GM18907 (cell line): ENCODE results near the gene SLC25A33.

Source experiments
- ATAC-seq: cut with Tn5 transposase; IDR thresholded peaks from one replicate; pipeline ENCODE4 v1.9.1; 2021; ENCODE audit warnings: mild to moderate bottlenecking, moderate library complexity; ENCODE audit not compliant: unreplicated experiment

SLC25A33 gene

DNA sequence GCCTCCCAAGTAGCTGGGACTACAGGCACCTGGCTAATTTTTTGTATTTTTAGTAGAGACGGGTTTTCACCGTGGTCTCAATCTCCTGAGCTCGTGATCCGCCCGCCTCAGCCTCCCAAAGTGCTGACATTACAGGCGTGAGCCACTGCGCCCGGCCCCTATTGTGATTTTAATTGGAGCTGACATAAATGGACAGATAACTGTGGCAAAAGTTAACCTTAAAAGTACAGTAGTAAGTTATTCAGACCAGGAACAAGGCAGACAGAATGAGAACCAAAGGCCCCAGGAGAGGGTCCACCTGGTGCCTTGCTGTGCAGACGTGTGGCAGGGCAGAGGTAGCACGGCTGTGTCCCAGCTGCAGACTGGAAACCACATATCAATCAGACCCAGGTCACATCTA is 60.5 kb downstream of the SLC25A33 start:
- ATAC-seq, result no peak

DNA sequence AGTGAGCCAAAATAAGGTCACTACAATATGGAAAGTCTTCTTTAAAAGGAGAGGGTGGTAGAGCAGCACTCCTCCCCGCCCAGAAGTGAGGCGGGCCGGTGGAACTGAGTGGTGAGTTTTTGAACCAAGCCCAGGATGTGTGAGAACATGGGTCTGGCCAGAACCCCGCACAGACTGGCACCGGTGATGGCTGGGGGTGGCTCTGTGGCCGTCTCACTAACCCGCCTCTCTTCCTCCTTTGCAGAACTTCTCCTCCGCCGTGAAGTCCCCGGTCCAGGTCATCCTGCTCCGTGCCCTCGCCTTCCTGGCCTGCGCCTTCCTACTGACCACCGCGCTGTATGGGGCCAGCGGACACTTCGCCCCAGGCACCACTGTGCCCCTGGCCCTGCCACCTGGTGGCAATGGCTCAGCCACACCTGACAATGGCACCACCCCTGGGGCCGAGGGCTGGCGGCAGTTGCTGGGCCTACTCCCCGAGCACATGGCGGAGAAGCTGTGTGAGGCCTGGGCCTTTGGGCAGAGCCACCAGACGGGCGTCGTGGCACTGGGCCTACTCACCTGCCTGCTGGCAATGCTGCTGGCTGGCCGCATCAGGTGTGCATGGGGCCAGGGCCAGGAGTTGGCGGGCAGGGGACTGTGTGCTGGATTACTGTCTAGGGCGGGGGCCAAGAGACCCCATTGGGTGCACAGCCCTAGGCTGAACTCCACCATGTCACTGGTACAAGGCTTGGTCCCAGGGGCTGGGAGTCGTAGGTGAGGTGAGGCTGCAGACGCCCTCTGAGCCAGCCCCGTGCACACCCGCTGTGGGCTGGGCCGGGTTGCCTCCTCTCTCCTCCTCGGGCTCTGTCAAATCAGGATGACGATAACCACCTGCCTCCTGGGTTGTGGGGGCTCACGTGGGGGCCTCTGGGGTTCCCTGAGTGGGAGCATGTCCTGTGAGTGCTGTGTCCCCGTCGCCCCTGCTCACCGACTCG is 61.9 kb downstream of the SLC25A33 start:
- no peak for ATAC-seq

DNA sequence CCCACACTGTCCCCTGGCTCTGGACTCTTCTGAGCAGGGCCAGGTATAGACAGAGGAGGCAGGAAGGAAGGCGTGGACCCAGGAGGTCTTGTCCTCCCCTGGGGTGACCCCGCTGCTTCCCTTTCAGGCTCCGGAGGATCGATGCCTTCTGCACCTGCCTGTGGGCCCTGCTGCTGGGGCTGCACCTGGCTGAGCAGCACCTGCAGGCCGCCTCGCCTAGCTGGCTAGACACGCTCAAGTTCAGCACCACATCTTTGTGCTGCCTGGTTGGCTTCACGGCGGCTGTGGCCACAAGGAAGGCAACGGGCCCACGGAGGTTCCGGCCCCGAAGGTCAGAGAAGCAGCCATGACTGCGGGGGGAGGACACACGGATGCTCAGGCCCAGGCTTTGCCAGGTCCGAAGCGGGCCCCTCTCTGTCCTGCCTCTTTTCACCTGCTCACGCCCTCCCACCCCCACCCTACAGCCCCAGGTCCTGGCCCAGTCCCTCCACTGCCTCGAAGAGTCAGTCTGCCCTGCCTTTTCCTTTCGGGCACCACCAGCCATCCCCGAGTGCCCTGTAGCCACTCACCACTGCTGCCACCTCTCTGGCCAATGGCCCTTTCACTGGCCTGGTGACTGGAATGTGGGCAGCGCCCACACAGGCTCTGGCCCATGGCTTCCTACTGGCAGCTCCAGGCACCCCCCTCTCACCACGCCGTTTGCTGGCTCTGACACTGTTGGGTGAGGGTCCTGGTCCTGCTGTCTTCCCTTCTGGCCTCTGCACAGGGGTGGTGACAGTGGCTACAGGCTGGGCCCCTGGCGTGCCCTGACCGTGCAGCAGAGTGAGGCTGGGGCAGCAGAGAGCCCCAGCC is 62.9 kb downstream of the SLC25A33 start:
- no peak for ATAC-seq

DNA sequence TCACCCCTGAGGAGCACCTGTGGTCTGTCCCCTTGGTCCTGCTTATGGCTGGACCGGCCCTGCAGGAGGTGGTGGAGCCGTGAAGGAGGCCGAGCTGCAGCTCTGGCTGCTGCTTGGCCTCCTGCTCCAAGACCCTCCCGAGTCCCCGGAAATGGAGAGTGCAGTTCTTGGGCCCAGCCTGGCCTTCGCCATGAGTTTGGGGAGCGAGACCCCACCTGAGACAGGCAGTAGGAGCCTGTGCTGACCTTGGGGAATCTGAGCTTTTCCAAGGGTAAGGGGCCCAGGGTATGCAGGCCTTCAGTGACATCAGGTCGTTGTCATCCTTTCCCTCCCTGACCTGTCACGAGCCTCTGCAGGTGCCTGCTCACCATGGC is 63.5 kb downstream of the SLC25A33 start:
- no peak for ATAC-seq

DNA sequence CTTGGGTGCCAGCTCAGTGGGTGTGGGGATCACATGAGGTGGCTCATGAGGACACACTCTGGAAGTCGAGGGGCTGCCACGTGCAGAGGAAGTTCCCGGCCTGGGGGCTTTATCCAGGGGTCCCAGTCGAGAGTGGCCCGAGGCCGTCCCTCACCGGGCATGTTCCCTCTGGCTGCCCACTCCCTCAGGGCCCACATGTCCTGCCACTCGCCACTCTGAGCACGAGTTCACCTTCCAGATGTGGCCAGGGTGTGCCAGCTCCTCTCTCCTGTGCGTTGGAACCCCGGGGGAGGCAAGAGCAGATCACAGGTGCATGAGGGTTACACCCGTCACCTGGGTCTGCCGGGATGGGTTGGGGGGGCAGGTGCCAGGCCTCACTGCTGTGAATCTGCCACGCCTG is 64.0 kb downstream of the SLC25A33 start:
- ATAC-seq, result no peak

DNA sequence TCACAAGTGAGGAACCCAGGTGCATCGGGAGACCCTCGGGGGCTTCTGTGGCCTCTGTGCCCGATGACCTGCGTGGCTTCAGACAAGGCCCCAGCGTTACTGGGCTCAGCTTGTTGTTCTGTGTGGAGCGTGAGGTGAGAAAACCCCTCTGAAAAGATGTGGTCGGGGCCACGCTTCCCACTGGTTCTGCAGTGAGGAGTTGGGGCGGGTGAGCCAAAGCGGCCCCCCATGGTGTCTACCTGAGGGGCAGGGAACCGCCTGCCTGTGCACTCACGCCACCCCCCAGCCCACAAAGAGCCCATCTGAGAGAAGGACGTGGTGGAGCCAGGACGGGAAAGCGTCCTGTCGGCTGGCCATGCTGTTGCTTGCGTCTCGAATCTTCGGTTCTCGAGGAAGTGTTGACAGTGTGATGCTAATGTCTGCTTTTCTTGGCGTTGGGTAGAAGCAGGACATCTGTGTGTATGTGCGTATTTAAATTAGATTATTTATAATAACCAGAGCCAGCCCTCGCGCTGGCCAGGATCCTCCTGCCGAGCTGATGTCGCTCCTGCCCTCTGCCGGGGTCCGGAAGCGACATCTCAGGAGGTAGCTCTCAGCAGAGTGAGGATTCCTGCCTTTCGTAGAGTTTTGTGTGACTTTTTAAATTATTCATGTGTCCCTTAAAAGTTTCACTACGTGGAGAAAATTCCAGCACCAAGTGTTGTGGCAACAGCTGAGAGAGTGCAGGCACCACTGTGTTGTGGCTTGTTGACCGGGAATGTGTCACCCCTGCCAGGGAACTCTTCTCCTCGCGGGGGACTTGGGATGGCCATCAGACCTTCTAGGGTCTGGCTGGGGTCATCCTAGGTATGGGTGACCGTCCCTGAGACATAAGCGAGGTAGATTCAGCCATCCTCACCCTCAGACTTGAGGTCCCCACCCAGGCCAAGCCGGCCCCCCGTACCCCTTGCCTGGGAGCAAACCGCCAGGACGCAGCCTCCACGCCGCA is 64.8 kb downstream of the SLC25A33 start:
- ATAC-seq, result no peak

DNA sequence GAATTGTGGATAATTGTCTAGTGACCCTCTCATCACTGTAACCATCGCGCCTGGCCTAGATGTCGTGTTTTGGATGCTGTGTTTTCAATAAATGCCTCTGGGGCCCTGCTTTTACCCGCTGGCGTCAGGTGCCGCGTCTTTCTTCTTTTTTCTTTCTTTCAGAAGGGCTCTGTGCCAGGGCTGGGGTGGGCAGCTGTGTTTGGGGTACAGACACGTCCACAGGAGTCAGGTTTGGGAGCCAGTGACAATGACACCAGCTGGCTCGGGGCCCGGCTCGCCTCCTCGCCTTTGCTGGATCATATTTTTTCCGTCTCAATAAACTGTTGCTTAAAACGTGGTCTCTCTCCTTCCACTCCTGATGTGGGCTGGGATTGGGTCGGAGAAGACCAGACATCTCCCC is 65.6 kb downstream of the SLC25A33 start:
- no peak for ATAC-seq

DNA sequence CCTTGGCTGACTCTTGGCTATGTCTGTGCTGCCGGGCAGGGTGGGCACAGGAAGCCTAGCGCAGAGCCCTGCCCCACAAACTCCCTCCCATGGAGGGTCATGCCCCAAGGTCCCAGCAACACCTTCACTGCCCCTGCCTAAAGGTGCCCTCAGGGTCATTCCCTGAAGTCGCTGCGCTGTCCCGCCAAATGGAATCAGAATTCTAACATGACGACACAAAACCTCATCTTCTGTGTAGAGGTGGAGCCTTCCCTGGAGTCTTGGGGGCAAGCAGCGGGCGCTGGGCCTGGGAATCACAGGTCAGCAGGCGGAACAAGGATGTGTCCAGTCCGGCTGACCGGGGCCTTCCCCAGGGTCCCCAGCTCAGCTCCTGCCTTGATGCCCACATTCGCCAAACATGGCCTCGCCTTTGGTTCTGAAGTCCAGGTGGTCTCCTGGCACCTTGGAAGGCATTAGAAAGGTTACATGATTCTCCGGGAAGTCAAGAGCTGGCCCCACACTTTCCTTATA is 66.7 kb downstream of the SLC25A33 start:
- no peak for ATAC-seq

DNA sequence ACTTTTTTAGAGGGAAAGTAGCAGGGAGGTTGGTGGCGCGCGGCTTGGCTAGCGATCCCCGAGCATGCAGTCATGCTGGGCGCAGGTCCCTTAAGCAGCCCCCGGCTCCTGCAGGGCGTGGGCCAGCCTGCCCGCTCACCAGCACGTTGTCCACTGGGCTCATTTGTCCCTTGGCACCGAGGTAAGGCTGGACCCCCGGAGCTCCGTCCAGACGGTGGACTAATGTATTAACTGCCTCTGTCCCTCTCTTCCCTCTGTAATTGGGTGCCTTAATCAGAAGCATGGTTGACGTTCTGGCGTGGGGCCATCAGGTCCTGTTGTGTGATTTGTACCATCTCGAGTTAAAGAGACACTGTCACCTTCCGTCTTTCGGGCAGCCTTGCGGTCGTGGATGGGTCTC is 67.2 kb downstream of the SLC25A33 start:
- no peak for ATAC-seq

DNA sequence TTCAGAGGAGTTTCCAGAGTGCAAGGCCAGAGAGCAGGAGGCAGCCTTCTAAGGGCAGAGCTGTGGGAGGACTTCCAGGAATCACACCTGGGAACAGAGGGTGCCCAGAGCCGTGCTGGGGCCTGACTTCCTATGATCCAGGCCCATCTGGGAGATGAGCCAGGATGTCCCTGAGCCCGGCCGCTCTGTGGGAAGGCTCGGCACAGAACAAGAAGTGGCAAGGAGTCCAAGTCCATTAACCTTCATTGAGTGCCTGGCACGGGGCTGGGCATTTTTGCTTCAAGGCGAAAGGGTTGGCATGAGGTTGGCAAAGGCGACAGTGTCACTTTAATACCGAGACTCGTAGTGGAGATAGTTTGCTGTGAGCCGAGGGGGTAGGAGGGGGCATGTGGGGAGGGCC is 67.7 kb downstream of the SLC25A33 start:
- ATAC-seq, result no peak

DNA sequence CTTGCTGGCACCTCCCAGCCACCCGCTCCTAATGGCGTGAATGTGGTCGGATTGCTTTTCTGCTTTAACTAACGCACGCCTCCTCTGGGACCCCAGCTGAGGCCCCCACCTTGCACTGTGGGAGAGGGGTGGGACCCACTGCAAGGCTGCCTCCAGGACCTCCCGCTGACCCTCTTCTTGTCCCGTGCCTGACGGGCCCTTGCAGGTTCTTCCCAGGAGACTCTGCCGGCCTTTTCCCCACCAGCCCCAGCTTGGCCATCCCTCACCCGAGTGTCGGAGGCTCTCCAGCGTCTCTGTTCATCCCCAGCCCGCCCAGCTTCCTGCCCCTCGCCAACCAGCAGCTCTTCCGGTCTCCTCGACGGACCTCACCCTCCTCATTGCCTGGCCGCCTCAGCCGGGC is 68.1 kb downstream of the SLC25A33 start:
- no peak for ATAC-seq

DNA sequence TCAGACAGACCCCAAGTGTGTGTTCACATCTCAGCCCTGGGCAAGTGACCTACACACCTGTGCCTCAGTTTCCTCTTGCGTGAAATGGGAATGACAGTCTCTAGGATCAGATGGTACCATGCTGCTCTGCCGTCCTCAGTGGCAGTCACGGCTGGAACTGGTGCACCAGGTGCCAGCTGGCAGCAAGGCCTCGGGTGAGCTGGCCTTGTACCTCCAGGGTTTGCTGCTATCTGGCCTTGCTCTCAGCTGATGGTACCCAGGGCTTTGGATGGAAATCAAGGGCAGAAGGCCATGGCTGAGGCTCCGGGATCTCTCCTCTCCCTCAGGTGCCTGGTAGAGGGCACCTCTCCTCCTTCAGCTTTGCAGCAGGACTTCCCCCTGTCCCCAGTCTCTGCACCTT is 70.7 kb downstream of the SLC25A33 start:
- no peak for ATAC-seq

DNA sequence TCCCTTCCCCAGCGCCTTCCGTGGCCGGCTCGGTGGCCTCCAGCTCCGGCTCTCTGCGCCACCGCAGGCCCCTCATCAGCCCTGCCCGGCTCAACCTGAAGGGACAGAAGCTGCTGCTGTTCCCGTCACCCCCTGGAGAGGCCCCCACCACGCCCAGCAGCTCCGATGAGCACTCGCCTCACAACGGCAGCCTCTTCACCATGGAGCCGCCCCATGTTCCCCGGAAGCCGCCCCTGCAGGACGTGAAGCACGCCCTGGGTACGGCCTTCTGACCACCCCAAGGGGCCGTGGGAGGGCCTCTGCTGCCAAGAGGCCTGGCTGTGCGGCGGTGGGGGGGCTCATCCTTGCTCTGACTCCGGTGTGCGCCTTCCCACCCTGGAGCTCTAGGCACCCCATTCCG is 71.3 kb downstream of the SLC25A33 start:
- ATAC-seq, result no peak

DNA sequence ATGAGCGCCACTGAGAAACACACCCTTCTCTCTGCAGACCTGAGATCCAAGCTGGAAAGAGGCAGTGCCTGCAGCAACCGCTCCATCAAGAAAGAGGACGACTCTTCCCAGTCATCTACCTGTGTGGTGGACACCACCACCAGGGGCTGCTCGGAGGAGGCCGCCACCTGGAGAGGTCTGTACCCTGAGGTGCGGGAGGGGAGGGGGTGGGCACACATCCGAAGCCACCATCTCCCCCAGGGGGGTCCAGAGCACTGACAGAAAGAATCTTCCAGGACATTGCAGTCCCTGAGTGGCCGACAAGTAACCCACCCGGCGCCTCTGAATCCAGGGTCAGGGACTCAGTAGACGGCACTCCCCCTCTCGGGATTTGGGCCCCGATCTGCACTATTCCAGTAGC is 72.5 kb downstream of the SLC25A33 start:
- no peak for ATAC-seq

DNA sequence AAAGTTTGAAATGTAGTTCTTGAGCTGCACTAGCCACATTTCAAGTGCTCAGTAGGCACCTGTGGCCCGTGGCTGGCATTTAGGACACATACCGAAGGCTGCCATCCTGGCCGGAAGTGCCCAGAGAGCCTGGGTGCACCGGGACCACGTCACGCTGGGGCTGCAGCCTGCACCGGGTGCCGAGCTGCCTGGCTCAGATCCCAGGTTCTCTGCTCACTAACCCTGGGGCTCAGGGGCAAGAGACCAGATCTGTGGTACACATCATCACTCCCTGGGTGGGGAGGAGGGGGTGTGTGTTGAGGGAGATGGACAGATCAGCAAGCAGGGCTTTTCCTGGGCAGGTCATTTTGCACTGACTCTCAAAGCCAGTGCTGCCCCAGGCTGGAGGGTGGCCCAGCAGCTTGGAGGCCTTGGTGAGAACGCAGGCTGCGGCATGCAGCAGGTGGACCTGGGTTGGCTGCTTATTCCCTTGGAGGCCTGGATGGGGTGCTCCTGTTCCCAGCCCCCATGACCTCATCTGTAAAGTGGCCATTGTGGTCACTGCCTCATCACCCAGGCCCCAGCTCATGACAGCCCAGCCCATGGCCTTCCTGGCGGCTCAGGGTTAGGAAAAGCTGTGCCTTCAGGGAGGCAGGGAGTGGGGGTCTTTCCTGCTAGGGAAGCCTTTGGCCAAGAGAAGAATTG is 73.0 kb downstream of the SLC25A33 start:
- no peak for ATAC-seq

DNA sequence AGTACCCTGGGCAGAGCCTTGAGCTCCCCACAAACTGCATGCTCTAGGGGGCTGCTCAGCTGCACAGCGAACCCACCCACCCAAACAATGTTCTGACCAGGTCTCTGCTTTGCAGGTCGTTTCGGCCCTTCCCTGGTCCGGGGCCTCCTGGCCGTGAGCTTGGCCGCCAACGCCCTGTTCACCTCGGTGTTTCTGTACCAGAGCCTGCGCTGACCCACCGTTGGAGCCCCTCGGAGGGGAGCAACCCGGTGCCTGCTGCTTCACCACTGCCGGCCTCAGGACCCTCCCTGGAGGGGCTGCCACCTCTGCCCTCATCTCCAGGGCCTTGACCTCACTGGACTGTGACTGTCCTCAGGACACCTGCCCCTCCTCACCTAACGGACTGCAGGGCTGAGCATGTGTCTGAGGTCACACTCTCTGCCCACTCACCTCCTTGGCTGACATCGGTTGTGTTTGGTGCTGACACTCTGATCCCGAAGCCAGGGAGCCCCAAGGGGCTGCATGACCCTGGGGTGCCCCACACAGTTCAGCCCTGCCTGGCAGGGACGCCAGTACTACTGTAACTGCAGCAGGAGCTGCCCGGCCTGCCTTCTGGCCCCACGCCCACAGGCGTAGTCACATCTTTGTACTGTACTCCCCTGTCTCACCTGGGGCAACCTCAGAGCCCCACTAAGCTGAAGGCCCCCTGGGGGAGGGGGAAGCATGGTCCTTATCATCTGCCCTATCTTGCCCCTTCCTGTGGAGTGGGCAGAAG is 73.8 kb downstream of the SLC25A33 start:
- ATAC-seq, result no peak

DNA sequence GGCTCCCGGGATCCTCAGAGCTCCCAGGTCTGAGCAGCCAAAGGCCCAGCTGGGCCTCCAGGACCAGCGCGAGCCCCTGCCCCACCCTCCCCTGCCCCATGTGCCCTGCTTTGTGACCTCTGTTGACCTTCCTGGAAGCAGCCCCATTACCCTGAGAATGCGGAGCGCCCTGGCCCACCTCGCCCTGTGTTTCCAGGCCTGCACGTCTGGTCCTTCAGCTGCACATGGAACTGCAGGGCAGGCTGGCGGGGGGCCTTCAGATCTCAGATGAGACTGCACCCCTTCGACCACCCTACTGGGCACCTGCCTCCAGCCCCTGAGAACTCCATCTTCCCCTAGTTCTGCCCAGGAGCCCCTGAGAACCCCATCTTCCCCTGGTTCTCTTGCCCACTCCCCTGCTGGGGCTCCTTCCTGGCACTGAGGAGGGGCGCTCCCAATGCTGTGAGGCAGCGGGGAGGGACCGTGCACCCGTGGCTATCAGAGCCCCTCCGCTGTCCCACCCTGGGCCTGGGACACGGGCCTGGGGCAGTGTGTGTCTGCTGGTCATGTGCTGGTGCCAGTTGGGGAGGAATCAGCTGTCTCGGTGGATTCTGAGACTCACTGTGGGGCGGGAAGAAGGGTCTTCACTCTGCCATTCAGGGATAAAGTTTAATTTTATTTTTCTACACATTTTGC is 74.5 kb downstream of the SLC25A33 start:
- ATAC-seq, result no peak

DNA sequence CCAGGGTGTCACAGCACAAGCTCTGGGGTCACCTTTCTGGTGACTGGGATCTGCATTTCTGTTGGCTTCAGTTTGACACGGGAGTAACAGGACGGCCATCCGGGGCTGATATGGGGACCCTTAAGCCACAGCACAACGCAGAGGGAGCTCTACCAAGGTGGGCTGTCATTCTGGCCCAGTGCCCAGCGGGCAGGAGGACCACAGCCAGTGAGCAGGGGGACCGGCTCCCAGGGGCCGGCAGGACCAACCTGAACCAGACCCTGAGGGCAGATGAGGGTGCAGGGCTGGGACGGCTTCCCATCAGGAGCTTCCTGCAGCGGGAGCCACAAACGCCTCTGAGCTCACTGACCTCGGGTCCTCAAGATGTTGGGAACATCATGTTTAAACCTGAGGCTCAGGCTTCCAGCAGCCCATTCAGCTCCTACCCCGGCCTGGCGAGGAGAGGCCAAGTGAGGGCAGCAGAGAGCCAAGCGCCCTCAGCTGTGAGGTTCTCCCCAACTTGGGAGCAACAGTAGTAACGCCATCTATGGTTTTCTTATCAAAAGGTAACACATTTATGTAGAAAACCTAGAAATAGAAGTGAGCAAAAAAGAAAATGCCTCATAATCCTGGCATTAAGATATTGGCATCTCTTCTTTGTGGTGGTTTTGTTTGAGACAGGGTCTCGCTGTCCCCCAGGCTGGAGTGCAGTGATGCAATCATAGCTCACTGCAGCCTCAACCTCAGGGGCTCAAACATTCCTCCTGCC is 76.2 kb downstream of the SLC25A33 start:
- ATAC-seq, result no peak
